Neuron (in vitro differentiated cells): ENCODE data around the gene DDX24.

Experiments
- H2AFZ ChIP-seq: one replicate; pipeline ENCODE4 v1.6.1; 2013; ENCODE audit warnings: low read depth, mild to moderate bottlenecking, inconsistent platforms, low read length, moderate library complexity
- H3K27me3 ChIP-seq: one replicate; pipeline ENCODE4 v1.6.1; 2013; ENCODE audit warnings: low read length; ENCODE audit not compliant: insufficient read depth
- H3K36me3 ChIP-seq: one replicate; pipeline ENCODE4 v1.6.1; 2013; ENCODE audit warnings: low read length; ENCODE audit not compliant: insufficient read depth
- H3K4me1 ChIP-seq: one replicate; pipeline ENCODE4 v1.6.1; 2013; ENCODE audit warnings: low read length; ENCODE audit not compliant: insufficient read depth
- H3K4me3 ChIP-seq: 2 replicates; pipeline ENCODE4 v1.5.1; 2013; ENCODE audit warnings: mild to moderate bottlenecking, low read length, moderate library complexity
- H3K9me3 ChIP-seq: one replicate; pipeline ENCODE4 v1.6.1; 2013; ENCODE audit warnings: low read length

DDX24 gene

GRCh38 chr14:94038510-94038909, 42.5 kb downstream of the DDX24 start:
- Histone ChIP-seq H2AFZ (no peak overlapping the region), H3K36me3 (peaks cover 3% of the 10 kb centered on the region), H3K4me1 (no peaks in the 10 kb centered on the region), H3K9me3 (peaks cover 3% of the 10 kb centered on the region), H3K27me3 (no peaks in the 10 kb centered on the region), H3K4me3 (no peak overlapping the region)

GRCh38 chr14:94037954-94038353, 43.0 kb downstream of the DDX24 start:
- peaks cover 3% of the 10 kb centered on the region for H3K9me3 ChIP-seq
- no peak overlapping the region for H2AFZ ChIP-seq
- peaks cover 2% of the 10 kb centered on the region for H3K36me3 ChIP-seq
- H3K27me3 ChIP-seq: no peaks in the 10 kb centered on the region
- H3K4me3 ChIP-seq: no peak overlapping the region
- no peaks in the 10 kb centered on the region for H3K4me1 ChIP-seq

GRCh38 chr14:94036313-94037167, 44.5 kb downstream of the DDX24 start:
- no peaks in the 10 kb centered on the region for H3K4me1 ChIP-seq
- no peak overlapping the region for H3K4me3 ChIP-seq
- no peak overlapping the region for H2AFZ ChIP-seq
- peaks cover 3% of the 10 kb centered on the region for H3K9me3 ChIP-seq
- H3K27me3 ChIP-seq: no peaks in the 10 kb centered on the region
- peaks cover 2% of the 10 kb centered on the region for H3K36me3 ChIP-seq

- peaks cover 3% of the 10 kb centered on the region for H3K9me3 ChIP-seq
- H3K36me3 ChIP-seq: peaks cover 2% of the 10 kb centered on the region
- no peak overlapping the region for H3K4me3 ChIP-seq
- H2AFZ ChIP-seq: no peak overlapping the region
- no peaks in the 10 kb centered on the region for H3K4me1 ChIP-seq
- no peaks in the 10 kb centered on the region for H3K27me3 ChIP-seq
Observed at GRCh38 chr14:94034886-94035285, 46.1 kb downstream of the DDX24 start.

- Histone ChIP-seq H3K4me3 (no peak overlapping the region), H3K27me3 (no peaks in the 10 kb centered on the region), H3K4me1 (no peaks in the 10 kb centered on the region), H3K36me3 (no peaks in the 10 kb centered on the region), H2AFZ (no peak overlapping the region), H3K9me3 (peaks cover 3% of the 10 kb centered on the region)
Observed at GRCh38 chr14:94031883-94032279, 49.1 kb downstream of the DDX24 start.

GRCh38 chr14:94031161-94031882, 49.7 kb downstream of the DDX24 start:
- Histone ChIP-seq H3K36me3 (no peaks in the 10 kb centered on the region), H3K9me3 (peaks cover 3% of the 10 kb centered on the region), H3K4me1 (no peaks in the 10 kb centered on the region), H2AFZ (no peak overlapping the region), H3K4me3 (no peak overlapping the region), H3K27me3 (no peaks in the 10 kb centered on the region)

GRCh38 chr14:94030571-94030970, 50.4 kb downstream of the DDX24 start:
- H3K4me3 ChIP-seq: no peak overlapping the region
- H3K9me3 ChIP-seq: peaks cover 3% of the 10 kb centered on the region

GRCh38 chr14:94029671-94030203, 51.3 kb downstream of the DDX24 start:
- Histone ChIP-seq H3K36me3 (no peaks in the 10 kb centered on the region), H3K4me1 (no peaks in the 10 kb centered on the region), H2AFZ (no peak overlapping the region), H3K9me3 (peaks cover under 1% of the 10 kb centered on the region), H3K4me3 (no peak overlapping the region), H3K27me3 (no peaks in the 10 kb centered on the region)

More at GRCh38 chr14:94030571-94030970, 50.4 kb downstream of the DDX24 start:
- no peaks in the 10 kb centered on the region for H3K36me3 ChIP-seq
- no peaks in the 10 kb centered on the region for H3K4me1 ChIP-seq
- H3K27me3 ChIP-seq: no peaks in the 10 kb centered on the region
- no peak overlapping the region for H2AFZ ChIP-seq

GRCh38 chr14:94029265-94029664, 51.7 kb downstream of the DDX24 start:
- Histone ChIP-seq H3K27me3 (no peaks in the 10 kb centered on the region), H3K4me3 (no peak overlapping the region), H3K36me3 (no peaks in the 10 kb centered on the region), H2AFZ (no peak overlapping the region), H3K9me3 (no peaks in the 10 kb centered on the region), H3K4me1 (no peaks in the 10 kb centered on the region)

GRCh38 chr14:94028450-94028826, 52.6 kb downstream of the DDX24 start:
- Histone ChIP-seq H3K4me1 (no peaks in the 10 kb centered on the region), H2AFZ (no peak overlapping the region), H3K36me3 (no peaks in the 10 kb centered on the region), H3K27me3 (no peaks in the 10 kb centered on the region), H3K4me3 (no peak overlapping the region), H3K9me3 (no peaks in the 10 kb centered on the region)

GRCh38 chr14:94027566-94028449, 53.2 kb downstream of the DDX24 start:
- H3K9me3 ChIP-seq: no peaks in the 10 kb centered on the region
- H3K36me3 ChIP-seq: no peaks in the 10 kb centered on the region
- peaks cover 5% of the 10 kb centered on the region for H3K4me1 ChIP-seq
- H3K4me3 ChIP-seq: no peak overlapping the region
- no peaks in the 10 kb centered on the region for H3K27me3 ChIP-seq
- no peak overlapping the region for H2AFZ ChIP-seq

- Histone ChIP-seq H3K36me3 (no peaks in the 10 kb centered on the region), H3K4me3 (peak overlapping the region; percentile 52), H3K4me1 (peaks cover 11% of the 10 kb centered on the region), H2AFZ (peak overlapping the region; percentile 78), H3K27me3 (no peaks in the 10 kb centered on the region), H3K9me3 (no peaks in the 10 kb centered on the region)
Observed at GRCh38 chr14:94026889-94027469, 54.0 kb downstream of the DDX24 start.
